ENCODE results near the gene ANXA3. TPM values are rescaled to one million over a fixed set of nuclear protein-coding genes. Genes with fewer than 3 reads are reported as not detected.
A peak's percentile ranks its signal among the peaks of the same experiment; 100 is the strongest.

ANXA3 gene
- total RNA-seq, 2 experiments from 2014 or later, result 1.2 to 2.2 TPM

- DNase-seq, result no peak
- peak overlapping the region; percentile 16 for H3K27ac Mint-ChIP-seq
- H3K27me3 Mint-ChIP-seq, result no peaks in the 10 kb centered on the region
- H3K4me1 Mint-ChIP-seq, result peaks cover 54% of the 10 kb centered on the region
- CTCF ChIA-PET, result interaction anchor here (0.8 to 1.7 kb wide), 5 partner anchors 13 to 250 kb away, joined by 3 to 6 read pairs (median 3); no protein-coding TSS in a partner anchor
- H3K36me3 Mint-ChIP-seq (ENCODE audit: low read depth), result no peaks in the 10 kb centered on the region
- no peak overlapping the region for H3K4me3 Mint-ChIP-seq
- POLR2A ChIA-PET, result no interaction called here
- H3K9me3 Mint-ChIP-seq, result no peaks in the 10 kb centered on the region
These were observed 62.2 kb downstream of the ANXA3 start for GRCh38 chr4:78613522-78614321.

GRCh38 chr4:78616046-78616498 is 64.5 kb downstream of the ANXA3 start:
- DNase-seq, result no peak
- peaks cover 43% of the 10 kb centered on the region for H3K4me1 Mint-ChIP-seq
- no peaks in the 10 kb centered on the region for H3K9me3 Mint-ChIP-seq
- ChIA-PET POLR2A (no interaction called here), CTCF (interaction anchor here (0.5 to 0.6 kb wide), 2 partner anchors 124 to 126 kb away, joined by 3 to 6 read pairs; no protein-coding TSS in a partner anchor)
- no peaks in the 10 kb centered on the region for H3K27me3 Mint-ChIP-seq
- H3K4me3 Mint-ChIP-seq, result no peak overlapping the region
- H3K27ac Mint-ChIP-seq, result no peak overlapping the region
- H3K36me3 Mint-ChIP-seq (ENCODE audit: low read depth), result no peaks in the 10 kb centered on the region

GRCh38 chr4:78618436-78618835 is 66.9 kb downstream of the ANXA3 start:
- Mint-ChIP-seq H3K4me1 (peaks cover 27% of the 10 kb centered on the region), H3K27ac (no peak overlapping the region), H3K36me3 (ENCODE audit: low read depth) (no peaks in the 10 kb centered on the region), H3K9me3 (no peaks in the 10 kb centered on the region), H3K4me3 (no peak overlapping the region), H3K27me3 (no peaks in the 10 kb centered on the region)
- CTCF ChIA-PET, result no interaction called here
- DNase-seq, result no peak
- POLR2A ChIA-PET, result no interaction called here

- Mint-ChIP-seq H3K9me3 (no peaks in the 10 kb centered on the region), H3K27me3 (no peaks in the 10 kb centered on the region), H3K4me3 (no peak overlapping the region), H3K36me3 (ENCODE audit: low read depth) (no peaks in the 10 kb centered on the region), H3K27ac (no peak overlapping the region), H3K4me1 (peaks cover 21% of the 10 kb centered on the region)
- DNase-seq, result no peak
- ChIA-PET CTCF (interaction anchor here (1.2 kb wide), 1 partner anchor 121 kb away, joined by 3 read pairs; no protein-coding TSS in a partner anchor), POLR2A (no interaction called here)
These were observed 69.8 kb downstream of the ANXA3 start for GRCh38 chr4:78621395-78621794.

GRCh38 chr4:78622253-78622979 is 70.8 kb downstream of the ANXA3 start:
- DNase-seq, result no peak
- Mint-ChIP-seq H3K27ac (no peak overlapping the region), H3K36me3 (ENCODE audit: low read depth) (no peaks in the 10 kb centered on the region), H3K9me3 (no peaks in the 10 kb centered on the region), H3K4me1 (peaks cover 24% of the 10 kb centered on the region), H3K4me3 (no peak overlapping the region), H3K27me3 (no peaks in the 10 kb centered on the region)
- ChIA-PET POLR2A (no interaction called here), CTCF (no interaction called here)

- Mint-ChIP-seq H3K36me3 (ENCODE audit: low read depth) (no peaks in the 10 kb centered on the region), H3K4me3 (no peak overlapping the region), H3K27me3 (no peaks in the 10 kb centered on the region), H3K4me1 (peaks cover 16% of the 10 kb centered on the region), H3K9me3 (no peaks in the 10 kb centered on the region), H3K27ac (no peak overlapping the region)
- CTCF ChIA-PET, result no interaction called here
- no peak for DNase-seq
- POLR2A ChIA-PET, result no interaction called here
These were observed 72.5 kb downstream of the ANXA3 start for GRCh38 chr4:78624048-78624447.

GRCh38 chr4:78625073-78625472 is 73.5 kb downstream of the ANXA3 start:
- ChIA-PET CTCF (interaction anchor here (1.1 kb wide), 1 partner anchor 242 kb away, joined by 6 read pairs; no protein-coding TSS in a partner anchor), POLR2A (no interaction called here)
- no peaks in the 10 kb centered on the region for H3K36me3 Mint-ChIP-seq (ENCODE audit: low read depth)
- no peak for DNase-seq
- H3K4me3 Mint-ChIP-seq, result no peak overlapping the region
- H3K27me3 Mint-ChIP-seq, result no peaks in the 10 kb centered on the region
- H3K4me1 Mint-ChIP-seq, result peaks cover 17% of the 10 kb centered on the region
- no peaks in the 10 kb centered on the region for H3K9me3 Mint-ChIP-seq
- H3K27ac Mint-ChIP-seq, result no peak overlapping the region

- Mint-ChIP-seq H3K36me3 (ENCODE audit: low read depth) (no peaks in the 10 kb centered on the region), H3K4me3 (no peak overlapping the region), H3K4me1 (peaks cover 14% of the 10 kb centered on the region), H3K27me3 (peaks cover 4% of the 10 kb centered on the region), H3K27ac (no peak overlapping the region), H3K9me3 (no peaks in the 10 kb centered on the region)
- ChIA-PET POLR2A (no interaction called here), CTCF (interaction anchor here (1.6 to 1.9 kb wide), 2 partner anchors 7 to 25 kb away, joined by 3 to 6 read pairs; no protein-coding TSS in a partner anchor)
- no peak for DNase-seq
These were observed 75.7 kb downstream of the ANXA3 start for GRCh38 chr4:78627046-78627965.

- H3K27ac Mint-ChIP-seq, result no peak overlapping the region
- peaks cover 5% of the 10 kb centered on the region for H3K27me3 Mint-ChIP-seq
- DNase-seq, result no peak
- no peak overlapping the region for H3K4me3 Mint-ChIP-seq
- no peaks in the 10 kb centered on the region for H3K9me3 Mint-ChIP-seq
- POLR2A ChIA-PET, result no interaction called here
- CTCF ChIA-PET, result interaction anchor here (1.3 kb wide), 1 partner anchor 9 kb away, joined by 4 read pairs; no protein-coding TSS in a partner anchor
- peaks cover 14% of the 10 kb centered on the region for H3K4me1 Mint-ChIP-seq
- no peaks in the 10 kb centered on the region for H3K36me3 Mint-ChIP-seq (ENCODE audit: low read depth)
These were observed 76.6 kb downstream of the ANXA3 start for GRCh38 chr4:78627966-78628678.

GRCh38 chr4:78629991-78630541 is 78.5 kb downstream of the ANXA3 start:
- CTCF ChIA-PET, result no interaction called here

GRCh38 chr4:78630615-78631014 is 79.0 kb downstream of the ANXA3 start:
- Mint-ChIP-seq H3K27me3 (peaks cover 13% of the 10 kb centered on the region), H3K27ac (no peak overlapping the region), H3K4me1 (peaks cover 13% of the 10 kb centered on the region), H3K36me3 (ENCODE audit: low read depth) (no peaks in the 10 kb centered on the region), H3K9me3 (peaks cover 3% of the 10 kb centered on the region), H3K4me3 (no peak overlapping the region)
- CTCF ChIA-PET, result no interaction called here
- POLR2A ChIA-PET, result no interaction called here
- no peak for DNase-seq

More at GRCh38 chr4:78629991-78630541, 78.5 kb downstream of the ANXA3 start:
- Mint-ChIP-seq H3K36me3 (ENCODE audit: low read depth) (no peaks in the 10 kb centered on the region), H3K4me1 (peaks cover 13% of the 10 kb centered on the region), H3K4me3 (no peak overlapping the region), H3K9me3 (peaks cover 3% of the 10 kb centered on the region), H3K27ac (no peak overlapping the region), H3K27me3 (peaks cover 10% of the 10 kb centered on the region)
- DNase-seq, result no peak
- POLR2A ChIA-PET, result no interaction called here
